Measurements from ENCODE around the gene DCC. TPM values are rescaled to one million over a fixed set of nuclear protein-coding genes. Genes with fewer than 3 reads are reported as not detected.

The DCC gene
- total RNA-seq, 1 experiment from 2014 or later = not detected

DNA sequence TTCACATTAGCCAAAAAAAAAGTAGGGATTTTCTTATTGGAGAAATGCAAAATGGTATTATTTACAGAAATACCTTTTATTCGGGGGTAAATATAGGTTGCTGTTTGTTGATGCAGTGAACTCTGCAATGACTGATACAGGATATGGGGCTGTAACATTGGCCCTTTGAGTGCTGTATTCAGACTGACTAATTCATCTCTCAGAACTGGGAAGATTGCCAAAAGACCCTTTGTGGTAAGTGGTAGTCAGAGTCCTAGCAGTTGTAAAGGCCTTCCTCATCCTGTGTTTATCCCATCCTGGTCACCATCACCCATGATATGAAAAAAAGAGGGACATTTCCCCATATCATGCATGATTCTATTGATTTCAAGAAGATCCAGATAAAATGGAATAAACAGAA is 14.0 kb upstream of the DCC start:
- Histone ChIP-seq H3K4me2 (ENCODE audit: low read depth, low read length, poor library complexity, severe bottlenecking) (no peak overlapping the region), H3K4me1 (ENCODE audit: low read length) (no peaks in the 10 kb centered on the region), H3K9me3 (ENCODE audit: low read length) (peaks cover 9% of the 10 kb centered on the region), H3K27me3 (ENCODE audit: low read length) (no peaks in the 10 kb centered on the region), H3K4me3 (ENCODE audit: low read length) (no peak overlapping the region), H3K36me3 (ENCODE audit: insufficient read depth, low read length) (no peaks in the 10 kb centered on the region), H4K20me1 (ENCODE audit: insufficient read depth, low read depth, low read length) (no peaks in the 10 kb centered on the region), H2AFZ (ENCODE audit: low read length) (no peak overlapping the region), H3K9ac (ENCODE audit: low read length) (no peak overlapping the region), H3K27ac (ENCODE audit: low read length) (no peak overlapping the region), H3K79me2 (ENCODE audit: low read length) (no peaks in the 10 kb centered on the region), H3K9me2 (replicated peaks; ENCODE audit: insufficient read depth, low read length) (0 out of 2 replicates have a peak, but pooled peaks cover 4% of the 10 kb centered on the region)
- no peak for DNase-seq

DNA sequence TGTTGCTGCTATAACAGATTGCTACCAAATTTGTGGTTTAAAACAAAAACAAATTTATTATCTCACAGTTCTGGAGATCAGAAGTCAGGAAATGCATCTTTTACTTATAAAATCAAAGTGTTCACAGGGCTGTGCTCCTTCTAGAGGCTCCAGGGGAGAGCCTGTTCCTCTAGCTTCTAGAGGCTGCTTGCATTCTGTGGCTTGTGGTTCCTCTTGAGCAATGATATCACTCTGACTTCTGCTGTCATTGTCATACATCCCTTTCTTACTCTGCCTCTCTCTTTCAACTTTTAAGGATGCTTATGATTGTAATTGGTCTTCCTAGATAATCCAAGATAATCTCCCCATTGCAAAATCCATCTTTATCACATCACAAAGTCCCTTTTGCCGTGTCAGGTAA is 6.1 kb upstream of the DCC start:
- H3K4me3 ChIP-seq (ENCODE audit: low read length) = no peak overlapping the region
- H3K9me3 ChIP-seq (ENCODE audit: low read length) = peaks cover 17% of the 10 kb centered on the region
- no peak overlapping the region for H3K4me2 ChIP-seq (ENCODE audit: low read depth, low read length, poor library complexity, severe bottlenecking)
- no peak overlapping the region for H2AFZ ChIP-seq (ENCODE audit: low read length)
- H4K20me1 ChIP-seq (ENCODE audit: insufficient read depth, low read depth, low read length) = no peaks in the 10 kb centered on the region
- no peak overlapping the region for H3K9ac ChIP-seq (ENCODE audit: low read length)
- no peaks in the 10 kb centered on the region for H3K9me2 ChIP-seq (replicated peaks; ENCODE audit: insufficient read depth, low read length)
- H3K36me3 ChIP-seq (ENCODE audit: insufficient read depth, low read length) = no peaks in the 10 kb centered on the region
- H3K79me2 ChIP-seq (ENCODE audit: low read length) = no peaks in the 10 kb centered on the region
- no peaks in the 10 kb centered on the region for H3K27me3 ChIP-seq (ENCODE audit: low read length)
- H3K27ac ChIP-seq (ENCODE audit: low read length) = no peak overlapping the region
- no peak for DNase-seq
- no peaks in the 10 kb centered on the region for H3K4me1 ChIP-seq (ENCODE audit: low read length)

DNA sequence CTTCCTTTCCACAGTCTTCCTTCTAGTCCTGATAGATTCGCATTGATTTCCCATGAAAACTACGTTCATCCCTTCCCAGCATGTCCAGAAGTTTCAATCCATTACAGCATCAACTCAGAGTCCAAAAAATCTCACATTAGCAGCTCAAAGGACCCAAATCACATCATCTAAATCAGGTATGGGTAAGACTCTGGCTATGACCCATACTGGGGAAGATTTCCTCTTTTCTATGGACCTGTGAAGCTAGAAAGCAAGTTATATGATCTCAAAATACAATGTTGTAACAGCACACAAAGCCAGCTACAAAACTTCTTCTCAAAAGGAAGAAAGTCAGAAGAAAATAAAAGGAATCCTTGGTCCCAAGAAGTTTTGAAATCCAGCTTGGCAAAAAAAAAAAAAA is 5.7 kb upstream of the DCC start:
- Histone ChIP-seq H4K20me1 (ENCODE audit: insufficient read depth, low read depth, low read length) (no peaks in the 10 kb centered on the region), H3K9ac (ENCODE audit: low read length) (no peak overlapping the region), H3K9me3 (ENCODE audit: low read length) (peaks cover 19% of the 10 kb centered on the region), H3K27me3 (ENCODE audit: low read length) (no peaks in the 10 kb centered on the region), H3K27ac (ENCODE audit: low read length) (no peak overlapping the region), H3K4me2 (ENCODE audit: low read depth, low read length, poor library complexity, severe bottlenecking) (no peak overlapping the region), H2AFZ (ENCODE audit: low read length) (no peak overlapping the region), H3K4me1 (ENCODE audit: low read length) (no peaks in the 10 kb centered on the region), H3K79me2 (ENCODE audit: low read length) (no peaks in the 10 kb centered on the region), H3K4me3 (ENCODE audit: low read length) (no peak overlapping the region), H3K36me3 (ENCODE audit: insufficient read depth, low read length) (no peaks in the 10 kb centered on the region), H3K9me2 (replicated peaks; ENCODE audit: insufficient read depth, low read length) (no peaks in the 10 kb centered on the region)
- DNase-seq = no peak

DNA sequence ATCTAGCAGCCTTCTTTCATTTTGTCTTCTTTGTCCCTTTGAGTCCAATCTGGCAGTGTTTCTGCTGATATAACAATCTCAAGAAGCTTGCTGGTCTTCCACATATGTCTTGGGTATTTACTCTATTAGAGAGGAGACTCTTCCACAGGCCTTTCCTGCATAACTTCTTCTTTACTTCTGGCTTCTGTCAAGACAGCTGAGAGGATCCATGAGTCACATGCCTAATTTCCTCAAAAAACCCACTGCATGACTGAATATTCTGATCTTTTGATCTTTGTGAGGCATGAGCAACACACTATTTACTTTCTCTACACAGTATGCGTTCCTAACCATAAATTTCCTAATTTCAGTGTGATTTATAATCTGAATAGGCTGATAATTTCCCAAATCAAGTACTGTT is 5.1 kb upstream of the DCC start:
- Histone ChIP-seq H3K9me2 (replicated peaks; ENCODE audit: insufficient read depth, low read length) (no peaks in the 10 kb centered on the region), H3K36me3 (ENCODE audit: insufficient read depth, low read length) (no peaks in the 10 kb centered on the region), H3K4me1 (ENCODE audit: low read length) (no peaks in the 10 kb centered on the region), H3K9me3 (ENCODE audit: low read length) (peaks cover 19% of the 10 kb centered on the region), H3K4me2 (ENCODE audit: low read depth, low read length, poor library complexity, severe bottlenecking) (no peak overlapping the region), H3K4me3 (ENCODE audit: low read length) (no peak overlapping the region), H3K27me3 (ENCODE audit: low read length) (no peaks in the 10 kb centered on the region), H3K79me2 (ENCODE audit: low read length) (no peaks in the 10 kb centered on the region), H3K9ac (ENCODE audit: low read length) (no peak overlapping the region), H4K20me1 (ENCODE audit: insufficient read depth, low read depth, low read length) (no peaks in the 10 kb centered on the region), H2AFZ (ENCODE audit: low read length) (no peak overlapping the region), H3K27ac (ENCODE audit: low read length) (no peak overlapping the region)
- DNase-seq = no peak

DNA sequence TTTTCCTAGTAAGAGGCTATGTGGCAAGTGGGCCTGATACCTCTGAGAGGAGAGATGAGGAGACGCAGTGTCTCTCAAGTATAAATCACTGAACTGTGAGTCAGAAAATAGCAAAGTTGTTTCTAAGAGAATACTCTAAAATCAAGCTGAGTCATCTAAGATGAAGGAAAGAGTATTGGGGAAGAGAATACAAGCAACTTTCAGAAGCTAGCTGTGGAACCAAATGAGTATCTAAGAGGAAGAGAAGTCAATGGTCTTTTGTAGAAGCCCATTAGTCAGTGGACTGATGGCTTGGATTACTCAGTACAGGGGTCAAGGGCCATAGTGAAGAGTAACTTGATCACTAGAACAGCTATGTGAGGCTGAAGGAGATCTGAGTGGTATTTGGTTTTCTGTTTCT is 2.7 kb upstream of the DCC start:
- DNase-seq = no peak
- H3K27ac ChIP-seq (ENCODE audit: low read length) = no peak overlapping the region
- H3K9me3 ChIP-seq (ENCODE audit: low read length) = peaks cover 24% of the 10 kb centered on the region
- no peak overlapping the region for H3K9ac ChIP-seq (ENCODE audit: low read length)
- no peak overlapping the region for H3K4me2 ChIP-seq (ENCODE audit: low read depth, low read length, poor library complexity, severe bottlenecking)
- no peaks in the 10 kb centered on the region for H3K79me2 ChIP-seq (ENCODE audit: low read length)
- no peaks in the 10 kb centered on the region for H3K27me3 ChIP-seq (ENCODE audit: low read length)
- no peaks in the 10 kb centered on the region for H3K9me2 ChIP-seq (replicated peaks; ENCODE audit: insufficient read depth, low read length)
- no peak overlapping the region for H3K4me3 ChIP-seq (ENCODE audit: low read length)
- H3K36me3 ChIP-seq (ENCODE audit: insufficient read depth, low read length) = no peaks in the 10 kb centered on the region
- no peaks in the 10 kb centered on the region for H4K20me1 ChIP-seq (ENCODE audit: insufficient read depth, low read depth, low read length)
- no peaks in the 10 kb centered on the region for H3K4me1 ChIP-seq (ENCODE audit: low read length)
- no peak overlapping the region for H2AFZ ChIP-seq (ENCODE audit: low read length)

DNA sequence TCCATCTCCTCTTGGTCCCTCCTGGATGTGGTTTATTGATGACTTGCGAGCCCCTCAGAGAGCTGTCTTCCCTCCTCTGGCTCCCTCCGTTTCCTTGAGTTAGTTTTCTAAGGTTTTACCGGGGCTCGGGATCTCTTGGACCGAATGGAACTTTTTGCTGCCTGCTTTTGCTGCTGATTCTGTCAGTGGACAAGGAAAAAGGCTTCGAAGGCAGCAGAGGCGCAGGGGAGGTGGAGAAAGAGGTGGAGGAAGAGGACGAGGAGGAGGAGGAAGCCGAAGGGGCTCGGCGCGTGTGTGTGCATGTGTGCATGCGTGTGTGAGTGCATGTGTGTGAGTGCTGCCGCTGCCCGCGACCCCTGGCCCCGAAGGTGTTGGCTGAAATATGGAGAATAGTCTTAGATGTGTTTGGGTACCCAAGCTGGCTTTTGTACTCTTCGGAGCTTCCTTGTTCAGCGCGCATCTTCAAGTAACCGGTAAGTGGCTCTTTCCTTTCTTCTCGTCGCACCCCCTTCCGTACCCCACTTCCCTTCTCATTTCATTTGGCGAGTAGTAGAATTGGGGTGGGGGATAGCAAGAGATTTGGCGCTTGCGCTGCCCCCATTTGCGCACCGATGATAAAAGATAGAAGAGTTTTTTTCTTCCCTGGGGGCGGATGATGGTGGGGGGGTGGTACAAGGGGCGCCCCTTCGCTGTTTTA is 557 bp downstream of the DCC start:
- no peaks in the 10 kb centered on the region for H4K20me1 ChIP-seq (ENCODE audit: insufficient read depth, low read depth, low read length)
- H3K9me3 ChIP-seq (ENCODE audit: low read length) = peaks cover 24% of the 10 kb centered on the region
- H2AFZ ChIP-seq (ENCODE audit: low read length) = no peak overlapping the region

DNA sequence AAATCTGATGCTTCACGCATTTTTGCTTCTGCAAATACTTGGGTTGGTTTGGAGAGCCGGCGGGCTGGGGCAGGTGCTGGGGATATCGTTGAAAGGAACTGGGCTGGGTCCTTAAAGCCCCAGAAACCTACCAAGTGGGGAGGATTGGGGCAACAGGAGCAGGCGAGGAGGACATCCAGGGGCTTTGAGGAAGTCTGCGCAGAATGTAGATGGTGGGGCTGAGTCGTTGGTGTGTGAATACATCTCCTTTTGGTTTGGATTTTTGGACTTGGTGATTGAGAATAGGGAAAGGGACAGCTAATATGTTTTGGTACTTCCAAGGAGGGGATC is 1.1 kb downstream of the DCC start:
- no peak overlapping the region for H2AFZ ChIP-seq (ENCODE audit: low read length)
- H3K79me2 ChIP-seq (ENCODE audit: low read length) = no peaks in the 10 kb centered on the region
- no peak overlapping the region for H3K27ac ChIP-seq (ENCODE audit: low read length)
- no peak overlapping the region for H3K9ac ChIP-seq (ENCODE audit: low read length)
- no peak for DNase-seq
- H3K36me3 ChIP-seq (ENCODE audit: insufficient read depth, low read length) = no peaks in the 10 kb centered on the region
- no peaks in the 10 kb centered on the region for H3K4me1 ChIP-seq (ENCODE audit: low read length)
- no peaks in the 10 kb centered on the region for H4K20me1 ChIP-seq (ENCODE audit: insufficient read depth, low read depth, low read length)
- H3K9me2 ChIP-seq (replicated peaks; ENCODE audit: insufficient read depth, low read length) = no peaks in the 10 kb centered on the region
- no peak overlapping the region for H3K4me3 ChIP-seq (ENCODE audit: low read length)
- no peaks in the 10 kb centered on the region for H3K27me3 ChIP-seq (ENCODE audit: low read length)
- peaks cover 24% of the 10 kb centered on the region for H3K9me3 ChIP-seq (ENCODE audit: low read length)
- H3K4me2 ChIP-seq (ENCODE audit: low read depth, low read length, poor library complexity, severe bottlenecking) = no peak overlapping the region

More for the DNA sequence above, 557 bp downstream of the DCC start:
- Histone ChIP-seq H3K4me1 (ENCODE audit: low read length) (no peaks in the 10 kb centered on the region), H3K9ac (ENCODE audit: low read length) (no peak overlapping the region), H3K27me3 (ENCODE audit: low read length) (no peaks in the 10 kb centered on the region), H3K4me3 (ENCODE audit: low read length) (no peak overlapping the region), H3K27ac (ENCODE audit: low read length) (no peak overlapping the region), H3K36me3 (ENCODE audit: insufficient read depth, low read length) (no peaks in the 10 kb centered on the region), H3K4me2 (ENCODE audit: low read depth, low read length, poor library complexity, severe bottlenecking) (no peak overlapping the region), H3K79me2 (ENCODE audit: low read length) (no peaks in the 10 kb centered on the region), H3K9me2 (replicated peaks; ENCODE audit: insufficient read depth, low read length) (no peaks in the 10 kb centered on the region)
- no peak for DNase-seq

DNA sequence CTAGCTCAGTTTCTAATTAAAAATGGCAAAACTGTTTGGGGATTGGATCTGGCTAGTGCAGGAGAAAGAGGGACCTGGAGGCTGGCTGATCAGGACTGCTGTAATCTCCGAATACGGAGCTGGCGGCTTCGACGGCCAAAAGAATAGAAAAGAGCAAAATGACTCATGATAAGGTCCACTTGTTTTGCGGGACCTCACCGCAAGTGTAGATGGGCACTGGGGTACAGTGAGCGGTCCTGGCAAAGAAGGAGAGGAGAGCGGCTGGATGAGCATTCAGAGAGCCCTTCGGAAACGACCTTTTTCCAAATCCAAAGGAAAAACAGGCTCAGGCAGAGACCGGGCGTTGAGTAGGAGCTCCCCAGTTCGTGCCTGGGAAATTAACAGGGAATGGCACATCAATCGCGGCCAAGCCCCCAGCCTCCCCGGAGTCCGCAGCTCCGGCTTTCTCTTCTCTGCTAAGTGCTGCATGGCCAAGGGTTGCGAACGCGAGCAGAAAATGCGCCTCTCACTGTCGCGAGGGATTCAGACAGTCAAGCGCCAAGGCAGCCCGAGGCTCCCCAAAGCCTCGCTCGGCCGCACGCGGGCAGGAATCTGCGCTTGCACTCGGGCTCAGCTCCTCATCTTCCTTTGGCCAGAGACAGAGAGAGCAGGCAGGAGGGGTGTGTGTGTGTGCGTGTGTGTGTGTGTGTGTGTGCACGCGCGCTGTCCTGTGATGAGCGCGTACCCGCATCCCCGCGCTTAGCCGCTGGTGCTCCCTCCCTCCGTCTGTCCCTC is 1.8 kb downstream of the DCC start:
- no peak overlapping the region for H3K27ac ChIP-seq (ENCODE audit: low read length)
- no peak overlapping the region for H2AFZ ChIP-seq (ENCODE audit: low read length)
- no peaks in the 10 kb centered on the region for H3K4me1 ChIP-seq (ENCODE audit: low read length)
- H3K79me2 ChIP-seq (ENCODE audit: low read length) = no peaks in the 10 kb centered on the region
- H3K27me3 ChIP-seq (ENCODE audit: low read length) = no peaks in the 10 kb centered on the region
- H3K4me3 ChIP-seq (ENCODE audit: low read length) = no peak overlapping the region
- no peak overlapping the region for H3K9ac ChIP-seq (ENCODE audit: low read length)
- no peaks in the 10 kb centered on the region for H3K36me3 ChIP-seq (ENCODE audit: insufficient read depth, low read length)
- H4K20me1 ChIP-seq (ENCODE audit: insufficient read depth, low read depth, low read length) = no peaks in the 10 kb centered on the region
- no peak for DNase-seq
- H3K9me2 ChIP-seq (replicated peaks; ENCODE audit: insufficient read depth, low read length) = no peaks in the 10 kb centered on the region
- H3K9me3 ChIP-seq (ENCODE audit: low read length) = peaks cover 21% of the 10 kb centered on the region
- no peak overlapping the region for H3K4me2 ChIP-seq (ENCODE audit: low read depth, low read length, poor library complexity, severe bottlenecking)
